GM23338 (cell line): Measurements from ENCODE around the gene SESN1. TPM values are rescaled to one million over a fixed set of nuclear protein-coding genes. Genes with fewer than 3 reads are reported as not detected.

Source experiments
- ATAC-seq: fragments of 200-7000 bp; cut with Tn5 transposase; 3 replicates; pipeline ENCODE4 v1.9.1; 2020
- DNase-seq: peaks from one replicate; pipeline ENCODE4 v3.0.0-alpha.2; 2015; ENCODE audit warnings: low spot score
- H2AFZ ChIP-seq: fragments of 200-600 bp; sonication (generic); 2 replicates; pipeline ENCODE4 v1.8.0; 2016; ENCODE audit warnings: antibody characterized with exemption, mild to moderate bottlenecking, moderate library complexity
- H3F3A ChIP-seq: fragments of 200-600 bp; sonication (generic); replicated peaks from 2 replicates; pipeline ENCODE4 v1.8.0; 2017; ENCODE audit warnings: antibody characterized with exemption, mixed run types, low read depth
- H3K27ac ChIP-seq: fragments of 200-600 bp; sonication (generic); 2 replicates; pipeline ENCODE4 v1.6.1; 2016; ENCODE audit warnings: low read depth
- H3K27me3 ChIP-seq: fragments of 200-600 bp; sonication (generic); 2 replicates; pipeline ENCODE4 v1.8.0; 2016; ENCODE audit warnings: mild to moderate bottlenecking, mixed run types, moderate library complexity; ENCODE audit not compliant: insufficient read depth
- H3K36me3 ChIP-seq: fragments of 200-600 bp; sonication (generic); 2 replicates; pipeline ENCODE4 v1.8.0; 2016; ENCODE audit warnings: mild to moderate bottlenecking; ENCODE audit not compliant: insufficient read depth
- H3K4me1 ChIP-seq: fragments of 200-600 bp; sonication (generic); 2 replicates; pipeline ENCODE4 v1.8.0; 2016; ENCODE audit warnings: mild to moderate bottlenecking, moderate library complexity; ENCODE audit not compliant: insufficient read depth
- H3K4me2 ChIP-seq: fragments of 200-600 bp; sonication (generic); 2 replicates; pipeline ENCODE4 v1.7.1; 2017; ENCODE audit warnings: mixed run types
- H3K4me3 ChIP-seq: fragments of 200-600 bp; sonication (generic); 2 replicates; pipeline ENCODE4 v1.6.1; 2016; ENCODE audit warnings: mixed run types
- H3K79me2 ChIP-seq: fragments of 200-600 bp; sonication (generic); replicated peaks from 2 replicates; pipeline ENCODE4 v1.8.0; 2017; ENCODE audit warnings: mild to moderate bottlenecking; ENCODE audit not compliant: insufficient read depth
- H3K9me2 ChIP-seq: fragments of 200-600 bp; sonication (generic); 2 replicates; pipeline ENCODE4 v1.8.0; 2017; ENCODE audit not compliant: insufficient read depth
- H4K20me1 ChIP-seq: fragments of 200-600 bp; sonication (generic); replicated peaks from 2 replicates; pipeline ENCODE4 v1.8.0; 2017; ENCODE audit warnings: mild to moderate bottlenecking; ENCODE audit not compliant: insufficient read depth
- H3K27ac Mint-ChIP-seq: 2 replicates; pipeline ENCODE4 v1.8.0; 2020; ENCODE audit warnings: inconsistent platforms, mild to moderate bottlenecking, moderate library complexity, mixed read lengths
- H3K27me3 Mint-ChIP-seq: 3 replicates; pipeline ENCODE4 v1.8.0; 2022; ENCODE audit warnings: low read depth, mild to moderate bottlenecking, moderate library complexity, mixed read lengths, inconsistent platforms; ENCODE audit not compliant: insufficient read depth, poor library complexity
- H3K36me3 Mint-ChIP-seq: 3 replicates; pipeline ENCODE4 v1.8.0; 2021; ENCODE audit warnings: low read depth, mild to moderate bottlenecking, inconsistent platforms, moderate library complexity, mixed read lengths
- H3K4me1 Mint-ChIP-seq: 3 replicates; pipeline ENCODE4 v1.8.0; 2020; ENCODE audit warnings: mild to moderate bottlenecking, inconsistent platforms, mixed read lengths
- H3K4me3 Mint-ChIP-seq: 3 replicates; pipeline ENCODE4 v1.8.0; 2021; ENCODE audit warnings: moderate library complexity, mild to moderate bottlenecking, inconsistent platforms, mixed read lengths
- H3K9me3 Mint-ChIP-seq: 3 replicates; pipeline ENCODE4 v1.8.0; 2020; ENCODE audit warnings: moderate library complexity, mild to moderate bottlenecking, inconsistent platforms, mixed read lengths
- CREB1 ChIP-seq: fragments of 250-450 bp; sonication (Bioruptor Pico); IDR thresholded peaks from 2 replicates; pipeline ENCODE4 v1.5.0; 2020; ENCODE audit warnings: low read depth, mild to moderate bottlenecking, moderate library complexity
- EZH2 ChIP-seq: fragments of 200-600 bp; sonication (generic); IDR thresholded peaks from one replicate; pipeline ENCODE4 v1.8.0; 2017; ENCODE audit warnings: antibody characterized with exemption, mild to moderate bottlenecking, low read depth; ENCODE audit not compliant: unreplicated experiment
- EZH2phosphoT487 ChIP-seq: fragments of 200-600 bp; sonication (generic); IDR thresholded peaks from one replicate; pipeline ENCODE4 v1.8.1; 2018; ENCODE audit warnings: antibody characterized with exemption; ENCODE audit not compliant: unreplicated experiment
- JUNB ChIP-seq: IDR thresholded peaks from one replicate; pipeline ENCODE4 v1.6.1; 2016; ENCODE audit warnings: antibody characterized with exemption; ENCODE audit not compliant: unreplicated experiment
- NANOG ChIP-seq: IDR thresholded peaks from 2 replicates; pipeline ENCODE4 v1.6.1; 2016; ENCODE audit warnings: antibody characterized with exemption, borderline replicate concordance
- POLR2AphosphoS5 ChIP-seq: IDR thresholded peaks from 2 replicates; pipeline ENCODE4 v1.6.1; 2016; ENCODE audit warnings: antibody characterized with exemption, low read depth
- STAT1 ChIP-seq: IDR thresholded peaks from one replicate; pipeline ENCODE4 v1.6.1; 2016; ENCODE audit warnings: antibody characterized with exemption; ENCODE audit not compliant: unreplicated experiment
- ZNF114 ChIP-seq: fragments of 250-450 bp; sonication (Bioruptor Pico); IDR thresholded peaks from 2 replicates; pipeline ENCODE4 v1.5.0; 2020; ENCODE audit warnings: mild to moderate bottlenecking, moderate library complexity
- ZNF331 ChIP-seq: fragments of 250-450 bp; sonication (Bioruptor Pico); IDR thresholded peaks from 2 replicates; pipeline ENCODE4 v1.5.0; 2020; ENCODE audit warnings: low read depth, mild to moderate bottlenecking, moderate library complexity
- polyA plus RNA-seq: library from polyadenylated mRNA; unstranded; fragments of >200 nt; fragmentation: Nextera tagmentation; extraction: Ambion mirVana; gene quantifications from 2 replicates; pipeline ENCODE4 v1.2.1, GENCODE V29; 2016
- total RNA-seq: library from RNA; depleted of rRNA; stranded (reverse); fragments of >200 nt; shearing (Covaris generic); gene quantifications from 2 replicates; pipeline ENCODE4 v1.2.3, GENCODE V29; 2014
- TF ChIP-seq, protein P1 (sequence below), 2 experiments: fragments of 200-600 bp in 1 of 2; sonication (generic) in 1 of 2; conservative IDR thresholded peaks; 2 replicates each; pipeline versions ENCODE4 v1.5.1 to v1.6.1; 2016 to 2017; ENCODE audit warnings: antibody characterized with exemption in 2 of 2, low read depth in 2 of 2, mild to moderate bottlenecking in 2 of 2, moderate library complexity in 1 of 2
- TF ChIP-seq, protein P2 (sequence below): IDR thresholded peaks from 2 replicates; pipeline ENCODE4 v1.6.1; 2016; ENCODE audit warnings: antibody characterized with exemption

Gene SESN1
- total and polyA plus RNA-seq, 2 experiments from 2014 or later, result 26.2 to 36.4 TPM

DNA sequence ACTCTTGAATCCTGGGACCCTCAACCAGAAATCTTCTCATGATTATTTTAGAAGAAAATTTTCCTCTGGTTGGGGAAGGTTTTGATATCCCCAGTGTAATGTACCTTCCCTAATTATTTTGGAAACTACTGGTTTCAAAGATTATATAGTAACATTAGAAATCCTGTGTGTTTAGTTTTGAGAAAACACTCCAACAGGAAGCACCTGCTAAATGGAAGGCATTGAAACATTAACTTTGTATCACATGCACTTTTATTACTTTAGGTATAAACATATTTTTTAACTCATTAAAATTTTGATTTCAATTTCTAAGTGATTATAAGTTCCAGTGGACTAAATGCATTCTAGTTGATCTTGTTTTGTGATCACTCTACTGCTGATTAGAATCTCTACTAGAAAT, 109.3 kb downstream of the SESN1 start (continued):
- TF ChIP-seq ZNF114 (CRISPR knock-in tag), result no peak
- TF ChIP-seq POLR2AphosphoS5, result no peak
- TF ChIP-seq ZNF331, result no peak
- TF ChIP-seq, protein P1, sequence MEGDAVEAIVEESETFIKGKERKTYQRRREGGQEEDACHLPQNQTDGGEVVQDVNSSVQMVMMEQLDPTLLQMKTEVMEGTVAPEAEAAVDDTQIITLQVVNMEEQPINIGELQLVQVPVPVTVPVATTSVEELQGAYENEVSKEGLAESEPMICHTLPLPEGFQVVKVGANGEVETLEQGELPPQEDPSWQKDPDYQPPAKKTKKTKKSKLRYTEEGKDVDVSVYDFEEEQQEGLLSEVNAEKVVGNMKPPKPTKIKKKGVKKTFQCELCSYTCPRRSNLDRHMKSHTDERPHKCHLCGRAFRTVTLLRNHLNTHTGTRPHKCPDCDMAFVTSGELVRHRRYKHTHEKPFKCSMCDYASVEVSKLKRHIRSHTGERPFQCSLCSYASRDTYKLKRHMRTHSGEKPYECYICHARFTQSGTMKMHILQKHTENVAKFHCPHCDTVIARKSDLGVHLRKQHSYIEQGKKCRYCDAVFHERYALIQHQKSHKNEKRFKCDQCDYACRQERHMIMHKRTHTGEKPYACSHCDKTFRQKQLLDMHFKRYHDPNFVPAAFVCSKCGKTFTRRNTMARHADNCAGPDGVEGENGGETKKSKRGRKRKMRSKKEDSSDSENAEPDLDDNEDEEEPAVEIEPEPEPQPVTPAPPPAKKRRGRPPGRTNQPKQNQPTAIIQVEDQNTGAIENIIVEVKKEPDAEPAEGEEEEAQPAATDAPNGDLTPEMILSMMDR (conservative IDR thresholded peaks at IDR 0.05; ENCODE audit: low read depth in 2 of 2), result no peak
- no peak for TF ChIP-seq EZH2
- TF ChIP-seq, protein P2, sequence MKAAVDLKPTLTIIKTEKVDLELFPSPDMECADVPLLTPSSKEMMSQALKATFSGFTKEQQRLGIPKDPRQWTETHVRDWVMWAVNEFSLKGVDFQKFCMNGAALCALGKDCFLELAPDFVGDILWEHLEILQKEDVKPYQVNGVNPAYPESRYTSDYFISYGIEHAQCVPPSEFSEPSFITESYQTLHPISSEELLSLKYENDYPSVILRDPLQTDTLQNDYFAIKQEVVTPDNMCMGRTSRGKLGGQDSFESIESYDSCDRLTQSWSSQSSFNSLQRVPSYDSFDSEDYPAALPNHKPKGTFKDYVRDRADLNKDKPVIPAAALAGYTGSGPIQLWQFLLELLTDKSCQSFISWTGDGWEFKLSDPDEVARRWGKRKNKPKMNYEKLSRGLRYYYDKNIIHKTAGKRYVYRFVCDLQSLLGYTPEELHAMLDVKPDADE, result no peak
- TF ChIP-seq CREB1 (CRISPR knock-in tag), result no peak
- no peak for TF ChIP-seq EZH2phosphoT487
- TF ChIP-seq JUNB, result no peak

DNA sequence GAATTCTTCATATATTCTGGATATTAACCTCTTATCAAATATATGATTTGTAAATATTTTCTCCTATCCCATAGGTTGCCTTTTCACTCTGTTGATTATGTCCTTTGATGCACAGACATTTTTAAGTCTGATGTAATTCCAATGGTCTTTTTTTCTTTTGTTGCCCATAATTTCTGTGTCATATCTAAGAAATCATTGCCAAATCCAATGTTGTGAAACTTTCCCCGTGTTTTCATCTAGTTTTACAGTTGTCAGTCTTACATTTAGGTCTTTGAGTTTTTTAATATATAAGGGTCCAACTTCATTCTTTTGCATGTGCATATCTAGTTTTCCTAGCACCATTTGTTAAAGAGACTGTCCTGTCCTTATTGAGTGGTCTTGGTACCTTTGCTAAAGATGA, 111.5 kb downstream of the SESN1 start:
- Histone ChIP-seq H3K27me3 (no peaks in the 10 kb centered on the region), H3K27ac (no peak overlapping the region), H3F3A (no peaks in the 10 kb centered on the region), H2AFZ (no peak overlapping the region), H3K4me3 (no peak overlapping the region), H3K4me1 (no peaks in the 10 kb centered on the region), H3K4me2 (no peak overlapping the region), H4K20me1 (no peaks in the 10 kb centered on the region), H3K9me2 (peaks cover 13% of the 10 kb centered on the region; the same call in 1 of the 2 replicates), H3K79me2 (no peaks in the 10 kb centered on the region), H3K36me3 (0 out of 2 replicates have a peak, but pooled peaks cover 4% of the 10 kb centered on the region)
- TF ChIP-seq STAT1, result no peak
- TF ChIP-seq, protein P1 (conservative IDR thresholded peaks at IDR 0.05; ENCODE audit: low read depth in 2 of 2), result no peak
- TF ChIP-seq NANOG, result no peak
- no peak for TF ChIP-seq JUNB
- TF ChIP-seq EZH2, result no peak
- no peak for ATAC-seq
- peaks cover 3% of the 10 kb centered on the region; the same call in 1 of the 3 replicates for H3K36me3 Mint-ChIP-seq
- H3K27ac Mint-ChIP-seq, result no peak overlapping the region
- no peak for DNase-seq
- no peak overlapping the region for H3K4me3 Mint-ChIP-seq
- H3K9me3 Mint-ChIP-seq, result peaks cover 6% of the 10 kb centered on the region; the same call in 2 of the 3 replicates
- no peaks in the 10 kb centered on the region for H3K4me1 Mint-ChIP-seq
- H3K27me3 Mint-ChIP-seq, result no peaks in the 10 kb centered on the region
